ENCODE results near the gene STAP2.

- no peak for TF ChIP-seq EP300 (IDR thresholded peaks at IDR 0.05)
- TF ChIP-seq, protein P1, sequence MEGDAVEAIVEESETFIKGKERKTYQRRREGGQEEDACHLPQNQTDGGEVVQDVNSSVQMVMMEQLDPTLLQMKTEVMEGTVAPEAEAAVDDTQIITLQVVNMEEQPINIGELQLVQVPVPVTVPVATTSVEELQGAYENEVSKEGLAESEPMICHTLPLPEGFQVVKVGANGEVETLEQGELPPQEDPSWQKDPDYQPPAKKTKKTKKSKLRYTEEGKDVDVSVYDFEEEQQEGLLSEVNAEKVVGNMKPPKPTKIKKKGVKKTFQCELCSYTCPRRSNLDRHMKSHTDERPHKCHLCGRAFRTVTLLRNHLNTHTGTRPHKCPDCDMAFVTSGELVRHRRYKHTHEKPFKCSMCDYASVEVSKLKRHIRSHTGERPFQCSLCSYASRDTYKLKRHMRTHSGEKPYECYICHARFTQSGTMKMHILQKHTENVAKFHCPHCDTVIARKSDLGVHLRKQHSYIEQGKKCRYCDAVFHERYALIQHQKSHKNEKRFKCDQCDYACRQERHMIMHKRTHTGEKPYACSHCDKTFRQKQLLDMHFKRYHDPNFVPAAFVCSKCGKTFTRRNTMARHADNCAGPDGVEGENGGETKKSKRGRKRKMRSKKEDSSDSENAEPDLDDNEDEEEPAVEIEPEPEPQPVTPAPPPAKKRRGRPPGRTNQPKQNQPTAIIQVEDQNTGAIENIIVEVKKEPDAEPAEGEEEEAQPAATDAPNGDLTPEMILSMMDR (IDR thresholded peaks at IDR 0.05): no peak
These were observed 28.1 kb downstream of the STAP2 start for GRCh38 chr19:4310247-4311121.
